Measurements from ENCODE around the gene GET3.

DNA sequence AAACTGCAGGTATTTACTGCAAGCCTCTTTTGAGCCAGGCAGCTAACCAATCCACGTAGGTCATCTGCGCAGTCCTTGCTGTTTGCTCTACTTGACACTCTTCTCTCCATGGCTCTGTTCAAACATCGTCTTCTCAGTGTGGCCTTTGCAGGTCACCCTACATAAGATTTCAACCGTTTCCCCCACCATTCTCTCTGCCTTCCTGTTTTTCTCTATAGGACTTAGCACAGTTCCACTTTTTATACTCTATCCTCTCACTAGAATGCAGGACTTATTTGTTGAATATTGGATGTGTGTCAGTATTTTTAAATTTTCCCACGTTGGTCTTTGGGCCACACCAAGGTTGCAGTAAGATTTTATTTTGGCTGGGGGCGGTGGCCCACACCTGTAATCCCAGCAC is 39.2 kb upstream of the GET3 start:
- TF ChIP-seq, protein P1, sequence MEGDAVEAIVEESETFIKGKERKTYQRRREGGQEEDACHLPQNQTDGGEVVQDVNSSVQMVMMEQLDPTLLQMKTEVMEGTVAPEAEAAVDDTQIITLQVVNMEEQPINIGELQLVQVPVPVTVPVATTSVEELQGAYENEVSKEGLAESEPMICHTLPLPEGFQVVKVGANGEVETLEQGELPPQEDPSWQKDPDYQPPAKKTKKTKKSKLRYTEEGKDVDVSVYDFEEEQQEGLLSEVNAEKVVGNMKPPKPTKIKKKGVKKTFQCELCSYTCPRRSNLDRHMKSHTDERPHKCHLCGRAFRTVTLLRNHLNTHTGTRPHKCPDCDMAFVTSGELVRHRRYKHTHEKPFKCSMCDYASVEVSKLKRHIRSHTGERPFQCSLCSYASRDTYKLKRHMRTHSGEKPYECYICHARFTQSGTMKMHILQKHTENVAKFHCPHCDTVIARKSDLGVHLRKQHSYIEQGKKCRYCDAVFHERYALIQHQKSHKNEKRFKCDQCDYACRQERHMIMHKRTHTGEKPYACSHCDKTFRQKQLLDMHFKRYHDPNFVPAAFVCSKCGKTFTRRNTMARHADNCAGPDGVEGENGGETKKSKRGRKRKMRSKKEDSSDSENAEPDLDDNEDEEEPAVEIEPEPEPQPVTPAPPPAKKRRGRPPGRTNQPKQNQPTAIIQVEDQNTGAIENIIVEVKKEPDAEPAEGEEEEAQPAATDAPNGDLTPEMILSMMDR (conservative IDR thresholded peaks at IDR 0.05), result no peak
- TF ChIP-seq ZFX (IDR thresholded peaks at IDR 0.05), result no peak

Measured in C4-2B (cell line).